Neuronal stem cell (in vitro differentiated cells): ENCODE data around the gene SMCHD1.

Source experiments
- DNase-seq: peaks from one replicate; pipeline ENCODE4 v3.0.0-alpha.2; 2013; ENCODE audit warnings: low spot score
- H2AFZ ChIP-seq: one replicate; pipeline ENCODE4 v1.6.1; 2013; ENCODE audit warnings: mild to moderate bottlenecking, low read length, inconsistent platforms
- H2AK5ac ChIP-seq: 2 replicates; pipeline ENCODE4 v1.6.1; 2013; ENCODE audit warnings: low read depth, mild to moderate bottlenecking, inconsistent platforms, low read length, moderate library complexity, mixed read lengths
- H2BK120ac ChIP-seq: 2 replicates; pipeline ENCODE4 v1.6.1; 2013; ENCODE audit warnings: low read depth, mild to moderate bottlenecking, inconsistent platforms, low read length, moderate library complexity, mixed read lengths
- H2BK12ac ChIP-seq: one replicate; pipeline ENCODE4 v1.6.1; 2013; ENCODE audit warnings: low read length, inconsistent platforms
- H2BK15ac ChIP-seq: 2 replicates; pipeline ENCODE4 v1.6.1; 2013; ENCODE audit warnings: mild to moderate bottlenecking, low read length, inconsistent platforms, mixed read lengths
- H2BK5ac ChIP-seq: one replicate; pipeline ENCODE4 v1.6.1; 2013; ENCODE audit warnings: inconsistent platforms, mild to moderate bottlenecking, low read length, moderate library complexity
- H3K14ac ChIP-seq: one replicate; pipeline ENCODE4 v1.6.1; 2013; ENCODE audit warnings: low read length, inconsistent platforms
- H3K18ac ChIP-seq: 2 replicates; pipeline ENCODE4 v1.6.1; 2013; ENCODE audit warnings: low read length, inconsistent platforms
- H3K23ac ChIP-seq: 2 replicates; pipeline ENCODE4 v1.6.1; 2013; ENCODE audit warnings: low read depth, mild to moderate bottlenecking, mixed read lengths, low read length, inconsistent platforms; ENCODE audit not compliant: poor library complexity
- H3K27ac ChIP-seq: replicated peaks from 3 replicates; pipeline ENCODE4 v1.5.1; 2013; ENCODE audit warnings: low read length, inconsistent platforms
- H3K27me3 ChIP-seq, 3 experiments: 2 replicates each; pipeline ENCODE4 v1.6.1; 2013; ENCODE audit warnings: low read length in 3 of 3, mild to moderate bottlenecking in 2 of 3, inconsistent platforms in 1 of 3, low read depth in 1 of 3, mixed read lengths in 1 of 3, moderate library complexity in 1 of 3; ENCODE audit not compliant: control insufficient read depth in 3 of 3, insufficient read depth in 3 of 3
- H3K36me3 ChIP-seq, 2 donors: replicated peaks in 1 of 2; 2 replicates each; pipeline ENCODE4 v1.6.1; 2013; ENCODE audit warnings: low read length in 2 of 2; ENCODE audit not compliant: control insufficient read depth in 2 of 2, insufficient read depth in 2 of 2
- H3K4ac ChIP-seq: 2 replicates; pipeline ENCODE4 v1.6.1; 2013; ENCODE audit warnings: inconsistent platforms, mild to moderate bottlenecking, low read length, moderate library complexity
- H3K4me1 ChIP-seq, 2 donors: 1 replicate in 1 of 2; 2 replicates in 1 of 2; pipeline ENCODE4 v1.6.1; 2013; ENCODE audit warnings: low read length in 2 of 2, low read depth in 1 of 2; ENCODE audit not compliant: control insufficient read depth in 2 of 2, insufficient read depth in 1 of 2
- H3K4me2 ChIP-seq: one replicate; pipeline ENCODE4 v1.6.1; 2013; ENCODE audit warnings: mild to moderate bottlenecking, low read length, inconsistent platforms; ENCODE audit not compliant: insufficient read depth, poor library complexity, severe bottlenecking
- H3K4me3 ChIP-seq, 2 donors: 2 replicates each; pipeline ENCODE4 v1.5.1; 2013; ENCODE audit warnings: low read length in 2 of 2, mild to moderate bottlenecking in 2 of 2, inconsistent platforms in 1 of 2, moderate library complexity in 1 of 2
- H3K79me1 ChIP-seq: one replicate; pipeline ENCODE4 v1.6.1; 2013; ENCODE audit warnings: low read depth, mild to moderate bottlenecking, inconsistent platforms, low read length, moderate library complexity
- H3K9ac ChIP-seq: one replicate; pipeline ENCODE4 v1.6.1; 2013; ENCODE audit warnings: mild to moderate bottlenecking, low read depth, low read length, inconsistent platforms; ENCODE audit not compliant: poor library complexity
- H3K9me3 ChIP-seq, 2 donors: replicated peaks in 1 of 2; 2 replicates each; pipeline versions ENCODE3 to v1.6.1; 2013; ENCODE audit warnings: low read length in 2 of 2, mild to moderate bottlenecking in 2 of 2, inconsistent platforms in 1 of 2, low read depth in 1 of 2, mixed read lengths in 1 of 2, moderate library complexity in 1 of 2; ENCODE audit not compliant: control insufficient read depth in 2 of 2, insufficient read depth in 1 of 2
- H4K8ac ChIP-seq: one replicate; pipeline ENCODE4 v1.6.1; 2013; ENCODE audit warnings: low read depth, mild to moderate bottlenecking, inconsistent platforms, low read length, moderate library complexity
- H4K91ac ChIP-seq: one replicate; pipeline ENCODE4 v1.6.1; 2013; ENCODE audit warnings: low read length, low read depth, mild to moderate bottlenecking, inconsistent platforms; ENCODE audit not compliant: poor library complexity
- WGBS, 2 donors: extraction: QIAGEN DNeasy Blood & Tissue Kit; methylation state at CpG; one replicate each; pipeline ENCODE4 v1.1.7; 2013; ENCODE audit warnings: missing lambda C conversion rate in 2 of 2, mixed read lengths in 1 of 2; ENCODE audit not compliant: insufficient read length in 2 of 2, insufficient replicate concordance in 1 of 2; ENCODE audit errors: extremely low coverage in 2 of 2; 5-methylcytosine and 5-hydroxymethylcytosine counted together

Gene SMCHD1

GRCh38 chr18:2686349-2686968, 30.9 kb downstream of the SMCHD1 start:
- Histone ChIP-seq H2BK12ac (no peak overlapping the region), H3K9ac (no peak overlapping the region), H2BK15ac (no peak overlapping the region), H2BK120ac (no peak overlapping the region), H2BK5ac (no peak overlapping the region), H4K91ac (no peak overlapping the region), H3K4me2 (no peak overlapping the region), H3K27me3 (no peaks in the 10 kb centered on the region), H2AFZ (no peak overlapping the region), H3K36me3 (peaks cover 7 to 91% of the 10 kb centered on the region in 2 donors), H4K8ac (no peak overlapping the region), H3K27ac (no peak overlapping the region), H2AK5ac (no peak overlapping the region), H3K18ac (no peak overlapping the region), H3K4me1 (no peaks in the 10 kb centered on the region), H3K9me3 (peaks cover 2 to 33% of the 10 kb centered on the region in 2 donors), H3K14ac (no peak overlapping the region), H3K23ac (no peak overlapping the region), H3K4me3 (no peak overlapping the region), H3K4ac (no peak overlapping the region), H3K79me1 (no peaks in the 10 kb centered on the region)
- DNase-seq = no peak
- WGBS, 2 donors = 100% methylated on average over 1 of the region's 3 CpGs; no CpG with 5 or more reads in 1 of the 2 donors

GRCh38 chr18:2687390-2688001, 32.0 kb downstream of the SMCHD1 start:
- no peak overlapping the region for H2BK120ac ChIP-seq
- no peaks in the 10 kb centered on the region for H3K4me1 ChIP-seq
- H4K91ac ChIP-seq = no peak overlapping the region
- H3K23ac ChIP-seq = no peak overlapping the region
- H2AK5ac ChIP-seq = no peak overlapping the region
- no peak overlapping the region for H3K4ac ChIP-seq
- no peak overlapping the region for H2BK5ac ChIP-seq
- no peak overlapping the region for H2BK12ac ChIP-seq
- no peak overlapping the region for H3K18ac ChIP-seq
- no peak overlapping the region for H3K4me3 ChIP-seq
- no peak overlapping the region for H4K8ac ChIP-seq
- H3K27ac ChIP-seq = no peak overlapping the region
- no peak overlapping the region for H2AFZ ChIP-seq
- H3K36me3 ChIP-seq = peaks cover 10 to 91% of the 10 kb centered on the region in 2 donors
- H3K27me3 ChIP-seq = no peaks in the 10 kb centered on the region
- H3K9ac ChIP-seq = no peak overlapping the region
- H3K79me1 ChIP-seq = no peaks in the 10 kb centered on the region
- no peak for DNase-seq
- no peak overlapping the region for H3K14ac ChIP-seq
- peaks cover 2 to 33% of the 10 kb centered on the region in 2 donors for H3K9me3 ChIP-seq
- no CpG with 5 or more reads among the region's 3 CpGs for WGBS, 2 donors
- no peak overlapping the region for H2BK15ac ChIP-seq
- H3K4me2 ChIP-seq = no peak overlapping the region

GRCh38 chr18:2692508-2692907, 37.0 kb downstream of the SMCHD1 start:
- Histone ChIP-seq H3K9ac (no peak overlapping the region), H3K79me1 (no peaks in the 10 kb centered on the region), H2BK12ac (no peak overlapping the region), H3K23ac (no peak overlapping the region), H3K9me3 (peaks cover 0 to 3% of the 10 kb centered on the region in 2 donors), H3K18ac (no peak overlapping the region), H3K4me1 (no peaks in the 10 kb centered on the region), H3K14ac (no peak overlapping the region), H3K36me3 (peaks cover 12 to 99% of the 10 kb centered on the region in 2 donors), H3K27me3 (no peaks in the 10 kb centered on the region), H2AFZ (no peak overlapping the region), H2BK120ac (no peak overlapping the region), H2BK15ac (no peak overlapping the region), H3K4me2 (no peak overlapping the region), H2BK5ac (no peak overlapping the region), H4K8ac (no peak overlapping the region), H3K4me3 (no peak overlapping the region), H2AK5ac (no peak overlapping the region), H3K27ac (no peak overlapping the region), H3K4ac (no peak overlapping the region), H4K91ac (no peak overlapping the region)
- no peak for DNase-seq
- 100% methylated on average over 1 of the region's 3 CpGs; no CpG with 5 or more reads in 1 of the 2 donors for WGBS, 2 donors

GRCh38 chr18:2697184-2697583, 41.7 kb downstream of the SMCHD1 start:
- Histone ChIP-seq H3K9ac (no peak overlapping the region), H3K4ac (no peak overlapping the region), H2AFZ (no peak overlapping the region), H2BK5ac (no peak overlapping the region), H3K36me3 (peaks cover 6 to 99% of the 10 kb centered on the region in 2 donors), H2BK12ac (no peak overlapping the region), H3K4me3 (no peak overlapping the region), H3K27ac (no peak overlapping the region), H3K4me1 (no peaks in the 10 kb centered on the region), H2BK15ac (no peak overlapping the region), H4K8ac (no peak overlapping the region), H2AK5ac (no peak overlapping the region), H3K27me3 (no peaks in the 10 kb centered on the region), H2BK120ac (no peak overlapping the region), H3K79me1 (no peaks in the 10 kb centered on the region), H3K9me3 (no peaks in the 10 kb centered on the region), H3K4me2 (no peak overlapping the region), H3K23ac (no peak overlapping the region), H3K14ac (no peak overlapping the region), H4K91ac (no peak overlapping the region), H3K18ac (no peak overlapping the region)
- WGBS, 2 donors = no CpG with 5 or more reads among the region's 4 CpGs
- DNase-seq = no peak
